Thyroid gland (tissue), 4 donors: ENCODE results near the gene TYMS. TPM values are rescaled to one million over a fixed set of nuclear protein-coding genes. Genes with fewer than 3 reads are reported as not detected.

Experiments used
- DNase-seq, 2 donors: peaks; one replicate each; pipeline ENCODE4 v3.0.0-alpha.2; 2019
- H3K27ac ChIP-seq, 3 donors: fragments of 200-600 bp; sonication (generic); 1 replicate in 2 of 3; 2 replicates in 1 of 3; pipeline ENCODE4 v1.5.1; 2016 to 2019; ENCODE audit warnings: mild to moderate bottlenecking in 1 of 3, moderate library complexity in 1 of 3
- H3K27me3 ChIP-seq: fragments of 200-600 bp; sonication (generic); one replicate; pipeline ENCODE4 v1.5.1; 2019
- H3K36me3 ChIP-seq, 2 donors: fragments of 200-600 bp; sonication (generic); one replicate each; pipeline ENCODE4 v1.5.1; 2016 to 2019
- H3K4me1 ChIP-seq, 2 donors: fragments of 200-600 bp; sonication (generic); one replicate each; pipeline ENCODE4 v1.5.1; 2017 to 2019
- H3K4me3 ChIP-seq, 3 donors: fragments of 200-600 bp; sonication (generic); replicated peaks in 1 of 3; 1 replicate in 2 of 3; 2 replicates in 1 of 3; pipeline ENCODE4 v1.5.1; 2016; ENCODE audit warnings: mild to moderate bottlenecking in 1 of 3
- H3K9me3 ChIP-seq: fragments of 200-600 bp; sonication (generic); one replicate; pipeline ENCODE4 v1.5.1; 2017
- CTCF ChIP-seq, 6 experiments: fragments of 200-600 bp in 3 of 6; fragments of 450-650 bp in 3 of 6; sonication (generic) in 3 of 6; IDR thresholded peaks; one replicate each; pipeline ENCODE4 v1.5.1; 2016 to 2019; ENCODE audit warnings: antibody characterized with exemption in 6 of 6, mild to moderate bottlenecking in 2 of 6, inconsistent platforms in 1 of 6, moderate library complexity in 1 of 6
- POLR2A ChIP-seq, 2 donors: fragments of 450-650 bp; IDR thresholded peaks; one replicate each; pipeline ENCODE4 v1.6.1; 2017; ENCODE audit warnings: antibody characterized with exemption in 2 of 2, mild to moderate bottlenecking in 2 of 2, moderate library complexity in 1 of 2
- WGBS, 2 donors: methylation state at CpG; one replicate each; pipeline ENCODE4 v1.1.5; 2017; 5-methylcytosine and 5-hydroxymethylcytosine counted together
- intact Hi-C: fragments of 100-400 bp; cut with DNase I; formaldehyde crosslinking; loops from one replicate; pipeline ENCODE4 v1.15.1; 2023
- total RNA-seq, 4 donors: library from RNA; depleted of rRNA; stranded (reverse); fragments of >200 nt; gene quantifications; one replicate each; pipeline ENCODE4 v1.2.3, GENCODE V29; 2016

Gene TYMS
- total RNA-seq, 4 donors from 2014 or later: 0.67 to 2.1 (median 1.8) TPM; not detected in 1

- Histone ChIP-seq H3K36me3 (peaks cover 20 to 57% of the 10 kb centered on the region in 2 donors), H3K9me3 (no peaks in the 10 kb centered on the region), H3K27me3 (no peaks in the 10 kb centered on the region), H3K4me1 (no peaks in the 10 kb centered on the region), H3K4me3 (no peak overlapping the region), H3K27ac (no peak overlapping the region)
- TF ChIP-seq CTCF (IDR thresholded peaks at IDR 0.05) (no peak), POLR2A (IDR thresholded peaks at IDR 0.05) (no peak)
- no peak for DNase-seq
- WGBS, 2 donors: 92 to 95% methylated on average over 7 of the region's 7 CpGs
- intact Hi-C loops: no loop called here
Observed at GRCh38 chr18:675307-675706, 17.9 kb downstream of the TYMS start.

- WGBS, 2 donors: 83 to 91% methylated on average over 5 of the region's 5 CpGs
- Histone ChIP-seq H3K27ac (no peak overlapping the region), H3K4me3 (no peak overlapping the region), H3K27me3 (no peaks in the 10 kb centered on the region), H3K4me1 (no peaks in the 10 kb centered on the region), H3K9me3 (no peaks in the 10 kb centered on the region), H3K36me3 (peaks cover 20 to 51% of the 10 kb centered on the region in 2 donors)
- no peak for DNase-seq
- intact Hi-C loops: no loop called here
- TF ChIP-seq POLR2A (IDR thresholded peaks at IDR 0.05): no peak
- no peak for TF ChIP-seq CTCF (IDR thresholded peaks at IDR 0.05)
Observed at GRCh38 chr18:676069-676468, 18.6 kb downstream of the TYMS start.

DNA sequence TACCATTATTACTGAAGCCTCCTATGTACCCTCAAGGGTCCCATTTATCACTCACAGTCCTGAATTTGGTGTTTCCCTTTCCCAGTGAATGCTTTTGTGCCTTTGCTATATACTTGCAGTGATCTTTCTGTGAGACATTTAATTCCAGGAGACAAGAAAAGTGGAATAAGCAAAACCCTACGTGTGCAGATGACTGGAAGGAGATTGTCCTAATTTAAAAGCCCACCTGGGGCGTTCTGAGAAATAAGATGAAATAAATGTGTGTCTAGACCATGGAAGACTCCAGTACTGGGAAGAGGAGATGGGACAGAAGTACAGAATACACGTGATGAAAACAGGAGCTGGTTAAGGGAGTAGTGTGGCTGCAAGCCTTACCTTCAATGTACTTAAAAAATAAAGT is 19.3 kb downstream of the TYMS start:
- 93 to 95% methylated on average over 3 of the region's 3 CpGs for WGBS, 2 donors
- no peaks in the 10 kb centered on the region for H3K4me1 ChIP-seq
- no peak for DNase-seq
- H3K27ac ChIP-seq: no peak overlapping the region
- no peak overlapping the region for H3K4me3 ChIP-seq
- peaks cover 24 to 49% of the 10 kb centered on the region in 2 donors for H3K36me3 ChIP-seq
- H3K27me3 ChIP-seq: no peaks in the 10 kb centered on the region
- TF ChIP-seq CTCF (IDR thresholded peaks at IDR 0.05) (no peak), POLR2A (IDR thresholded peaks at IDR 0.05) (no peak)
- intact Hi-C loops: no loop called here
- H3K9me3 ChIP-seq: no peaks in the 10 kb centered on the region

DNA sequence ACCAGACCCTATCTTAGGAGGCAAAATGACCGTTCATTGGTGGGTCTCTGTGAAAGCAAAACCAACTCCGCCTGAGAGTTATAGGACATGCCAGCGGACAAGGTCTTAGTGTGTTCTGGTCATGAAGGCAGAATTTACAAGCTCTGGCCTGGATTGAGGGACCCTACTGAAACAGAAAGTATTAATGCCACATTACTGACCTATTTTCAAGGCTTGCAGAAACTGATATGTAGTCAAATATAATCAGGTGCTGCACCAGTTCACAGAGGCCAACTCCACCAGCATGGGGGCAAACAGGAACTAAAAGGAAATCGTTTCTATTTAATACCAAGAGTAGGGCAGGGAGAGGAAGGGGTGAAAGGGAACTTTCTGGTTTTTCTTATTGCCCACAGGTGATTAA is 19.7 kb downstream of the TYMS start:
- Histone ChIP-seq H3K4me1 (no peaks in the 10 kb centered on the region), H3K27me3 (no peaks in the 10 kb centered on the region), H3K4me3 (no peak overlapping the region), H3K36me3 (peaks cover 27 to 50% of the 10 kb centered on the region in 2 donors), H3K27ac (no peak overlapping the region), H3K9me3 (no peaks in the 10 kb centered on the region)
- WGBS, 2 donors: 46 to 74% methylated on average over 4 of the region's 4 CpGs
- DNase-seq: no peak
- TF ChIP-seq CTCF (IDR thresholded peaks at IDR 0.05): no peak
- no peak for TF ChIP-seq POLR2A (IDR thresholded peaks at IDR 0.05)
- intact Hi-C loops: no loop called here

DNA sequence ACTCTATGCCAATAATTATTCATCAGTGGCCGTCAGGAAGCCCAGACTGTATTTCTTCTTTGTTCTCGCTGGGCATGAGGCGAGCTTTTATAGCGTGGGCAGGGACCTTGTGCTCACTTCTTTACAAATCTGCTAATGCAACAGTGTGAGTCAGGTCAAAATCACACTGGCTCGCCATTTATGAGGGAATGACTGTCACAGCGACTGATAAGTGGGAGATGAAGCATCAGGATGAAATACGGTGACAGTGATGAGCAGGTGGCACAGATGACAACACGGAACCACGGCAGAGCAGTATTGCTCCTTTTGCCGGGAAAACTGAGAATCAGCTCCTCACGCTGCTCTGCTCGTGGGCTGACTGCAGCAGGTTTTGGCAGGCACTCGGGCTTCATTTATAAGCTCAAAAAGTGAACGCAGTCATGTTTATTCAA is 20.5 kb downstream of the TYMS start:
- 93 to 94% methylated on average over 14 of the region's 14 CpGs for WGBS, 2 donors
- DNase-seq: no peak
- intact Hi-C loops: no loop called here
- H3K4me3 ChIP-seq: no peak overlapping the region
- no peaks in the 10 kb centered on the region for H3K9me3 ChIP-seq
- H3K27me3 ChIP-seq: no peaks in the 10 kb centered on the region
- H3K4me1 ChIP-seq: no peaks in the 10 kb centered on the region
- no peak for TF ChIP-seq CTCF (IDR thresholded peaks at IDR 0.05)
- H3K27ac ChIP-seq: no peak overlapping the region
- H3K36me3 ChIP-seq: peaks cover 27 to 47% of the 10 kb centered on the region in 2 donors
